ENCODE results near the gene TMEM131L. TPM values are rescaled to one million over a fixed set of nuclear protein-coding genes. Genes with fewer than 3 reads are reported as not detected.

Gene TMEM131L
- total and polyA plus RNA-seq, 2 donors (not counting 3 experiments of a cell fraction or from before 2014, with no cell fraction given): 7.7 to 21.2 TPM

DNA sequence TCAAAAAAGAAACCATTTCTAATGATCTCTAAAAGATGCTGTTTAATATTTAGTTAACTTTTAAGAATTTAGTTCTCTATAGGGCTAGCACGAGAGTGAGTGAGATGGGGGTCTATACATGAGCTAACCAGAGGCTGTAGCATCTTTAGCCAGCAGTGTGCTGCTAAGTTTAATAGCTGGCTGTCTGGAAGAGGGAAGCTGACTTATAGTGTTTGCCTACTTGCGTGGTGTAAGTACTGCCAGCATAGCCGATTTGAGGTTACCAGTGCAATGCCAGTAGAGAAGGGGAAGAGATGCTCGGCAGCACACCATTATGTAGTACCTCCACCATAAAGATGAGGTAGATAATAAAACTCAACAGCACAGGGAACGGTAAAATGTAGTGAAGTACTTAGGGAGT, 47.1 kb upstream of the TMEM131L start:
- no peak overlapping the region for H3K4me2 ChIP-seq (ENCODE audit: insufficient read depth, low read length)
- H4K20me1 ChIP-seq (replicated peaks; ENCODE audit: control insufficient read depth, extremely low read depth, insufficient read depth, low read length): no peaks in the 10 kb centered on the region
- ChIA-PET POLR2A (no interaction called here), CTCF (no interaction called here)
- H3K79me2 ChIP-seq (ENCODE audit: control insufficient read depth, insufficient read depth, low read length): no peaks in the 10 kb centered on the region
- H2AFZ ChIP-seq (ENCODE audit: low read depth, low read length): no peak overlapping the region
- no peak overlapping the region for H3K9ac ChIP-seq (replicated peaks; ENCODE audit: extremely low read depth, insufficient read depth, low read length)
- intact Hi-C loops (cut with micrococcal nuclease): no loop called here
- no peaks in the 10 kb centered on the region for H3K4me1 ChIP-seq (ENCODE audit: control insufficient read depth, extremely low read depth, insufficient read depth, low read length)
- no peaks in the 10 kb centered on the region for H3K36me3 ChIP-seq (ENCODE audit: control insufficient read depth in 2 of 2, extremely low read depth in 1 of 2, insufficient read depth in 2 of 2, low read length in 2 of 2)
- H3K4me3 ChIP-seq (replicated peaks in 1 of 3; ENCODE audit: insufficient read depth in 1 of 3, low read depth in 1 of 3, low read length in 3 of 3): no peak overlapping the region
- FAIRE-seq (no peak), DNase-seq (ENCODE audit: low read depth, low spot score) (no peak)
- H3K9me3 ChIP-seq (replicated peaks; ENCODE audit: control insufficient read depth, insufficient read depth, low read length): no peaks in the 10 kb centered on the region
- H3K27ac ChIP-seq (ENCODE audit: insufficient read depth, low read depth, low read length): no peak overlapping the region
- no peaks in the 10 kb centered on the region for H3K27me3 ChIP-seq (ENCODE audit: control insufficient read depth in 2 of 2, insufficient read depth in 2 of 2, low read length in 2 of 2)
- no TSS peak for BruUV-seq (replicated peaks)
- dilution Hi-C loops (cut with MboI; ENCODE audit: extremely low pct_ligation_motif_present, low sequenced_read_pairs): no loop called here
- no peak for TF ChIP-seq EZH2 (IDR thresholded peaks at IDR 0.05; ENCODE audit: borderline replicate concordance, low read depth, low read length, severe bottlenecking)
- TF ChIP-seq, protein P1, sequence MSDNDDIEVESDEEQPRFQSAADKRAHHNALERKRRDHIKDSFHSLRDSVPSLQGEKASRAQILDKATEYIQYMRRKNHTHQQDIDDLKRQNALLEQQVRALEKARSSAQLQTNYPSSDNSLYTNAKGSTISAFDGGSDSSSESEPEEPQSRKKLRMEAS (IDR thresholded peaks at IDR 0.05; ENCODE audit: insufficient read depth, insufficient read length): no peak
- no peak for TF ChIP-seq JUN (IDR thresholded peaks at IDR 0.05; ENCODE audit: borderline replicate concordance, insufficient read depth, insufficient read length, low read depth)
- no peak for TF ChIP-seq POLR2A (IDR thresholded peaks at IDR 0.05; ENCODE audit: low read depth, low read length)
- TF ChIP-seq, protein P2, sequence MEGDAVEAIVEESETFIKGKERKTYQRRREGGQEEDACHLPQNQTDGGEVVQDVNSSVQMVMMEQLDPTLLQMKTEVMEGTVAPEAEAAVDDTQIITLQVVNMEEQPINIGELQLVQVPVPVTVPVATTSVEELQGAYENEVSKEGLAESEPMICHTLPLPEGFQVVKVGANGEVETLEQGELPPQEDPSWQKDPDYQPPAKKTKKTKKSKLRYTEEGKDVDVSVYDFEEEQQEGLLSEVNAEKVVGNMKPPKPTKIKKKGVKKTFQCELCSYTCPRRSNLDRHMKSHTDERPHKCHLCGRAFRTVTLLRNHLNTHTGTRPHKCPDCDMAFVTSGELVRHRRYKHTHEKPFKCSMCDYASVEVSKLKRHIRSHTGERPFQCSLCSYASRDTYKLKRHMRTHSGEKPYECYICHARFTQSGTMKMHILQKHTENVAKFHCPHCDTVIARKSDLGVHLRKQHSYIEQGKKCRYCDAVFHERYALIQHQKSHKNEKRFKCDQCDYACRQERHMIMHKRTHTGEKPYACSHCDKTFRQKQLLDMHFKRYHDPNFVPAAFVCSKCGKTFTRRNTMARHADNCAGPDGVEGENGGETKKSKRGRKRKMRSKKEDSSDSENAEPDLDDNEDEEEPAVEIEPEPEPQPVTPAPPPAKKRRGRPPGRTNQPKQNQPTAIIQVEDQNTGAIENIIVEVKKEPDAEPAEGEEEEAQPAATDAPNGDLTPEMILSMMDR (IDR thresholded peaks at IDR 0.05; ENCODE audit: extremely low read depth in 1 of 2, insufficient read depth in 1 of 2, low read depth in 1 of 2, low read length in 2 of 2): no peak
- no peak for TF ChIP-seq MYC (IDR thresholded peaks at IDR 0.05; ENCODE audit: low read depth, low read length)
- no peak for TF ChIP-seq POLR2AphosphoS5 (IDR thresholded peaks at IDR 0.05; ENCODE audit: insufficient read depth, low read depth, low read length)
- no peak for TF ChIP-seq FOS (IDR thresholded peaks at IDR 0.05; ENCODE audit: borderline replicate concordance, insufficient read depth, low read length)
- TF ChIP-seq GATA2 (IDR thresholded peaks at IDR 0.05; ENCODE audit: insufficient read depth, insufficient read length, low read depth, low read length): no peak
- H3K9me1 ChIP-seq (replicated peaks; ENCODE audit: control insufficient read depth, extremely low read depth, insufficient read depth, low read length): no peaks in the 10 kb centered on the region

All from endothelial cell of umbilical vein (primary cell).